GM20000 (cell line): ENCODE measurements around the gene PTPRK.
"Not testable (repeated sequence)": the region's sequence is repeated elsewhere in the genome, so short reads cannot be mapped to it uniquely, and the experiment has no call there.

Experiments
- DNase-seq: peaks from one replicate; pipeline ENCODE4 v3.0.0; 2012; ENCODE audit warnings: low spot score
- CTCF ChIP-seq: IDR thresholded peaks from 2 replicates; pipeline ENCODE4 v1.5.1; 2012; ENCODE audit warnings: mild to moderate bottlenecking, control low read depth; ENCODE audit errors: extremely low read depth, missing control alignments

The PTPRK gene

DNA sequence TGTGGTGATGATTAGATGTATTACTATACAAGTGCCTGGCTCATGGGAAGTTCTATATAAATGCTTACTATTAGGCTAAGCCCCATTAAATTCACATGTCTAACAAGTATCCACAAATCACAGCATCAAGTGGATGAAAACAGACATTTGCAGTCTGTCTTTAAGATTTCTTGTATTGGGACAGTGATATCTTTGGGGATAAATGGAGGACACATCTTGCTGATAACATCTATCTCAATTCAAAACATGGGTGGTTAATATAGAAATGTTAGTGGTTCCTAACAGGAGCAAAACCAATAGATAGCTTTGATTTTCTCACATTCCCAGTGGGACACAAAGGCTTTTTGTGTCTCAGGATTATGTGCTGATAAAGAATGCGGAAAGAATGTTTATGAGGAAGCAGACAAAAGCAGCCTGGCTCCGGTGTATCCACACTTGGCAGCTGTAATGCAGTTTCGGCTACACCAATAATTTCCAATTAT lies 29.3 kb downstream of the PTPRK start:
- DNase-seq, result no peak
- TF ChIP-seq CTCF, result no peak

GRCh38 chr6:128487746-128488145 lies 32.7 kb downstream of the PTPRK start:
- no peak for TF ChIP-seq CTCF
- no peak for DNase-seq

DNA sequence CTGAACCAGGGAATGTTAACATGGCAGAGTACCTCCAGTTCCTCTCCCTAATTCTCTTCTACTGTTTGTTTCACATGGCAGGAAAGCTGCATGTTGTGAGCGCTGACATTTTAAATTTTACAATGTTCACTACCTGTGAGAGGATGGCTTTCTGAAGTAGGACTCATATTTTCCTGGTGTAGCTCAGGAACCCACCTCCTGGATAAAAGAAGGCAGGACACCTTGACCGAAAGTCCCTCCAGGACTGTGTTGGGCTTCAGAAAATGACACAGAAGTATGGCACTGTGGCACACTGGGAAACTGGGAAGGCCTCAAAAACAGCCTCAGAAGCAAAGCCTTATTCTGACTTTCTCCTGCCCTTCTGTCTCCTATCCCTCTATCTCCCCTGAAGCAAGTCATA lies 33.3 kb downstream of the PTPRK start:
- no peak for DNase-seq
- no peak for TF ChIP-seq CTCF

GRCh38 chr6:128486580-128486979 lies 33.8 kb downstream of the PTPRK start:
- not testable (repeated sequence) for DNase-seq

- no peak for DNase-seq
- TF ChIP-seq CTCF, result no peak
Observed at GRCh38 chr6:128483472-128484135, 36.8 kb downstream of the PTPRK start.

DNA sequence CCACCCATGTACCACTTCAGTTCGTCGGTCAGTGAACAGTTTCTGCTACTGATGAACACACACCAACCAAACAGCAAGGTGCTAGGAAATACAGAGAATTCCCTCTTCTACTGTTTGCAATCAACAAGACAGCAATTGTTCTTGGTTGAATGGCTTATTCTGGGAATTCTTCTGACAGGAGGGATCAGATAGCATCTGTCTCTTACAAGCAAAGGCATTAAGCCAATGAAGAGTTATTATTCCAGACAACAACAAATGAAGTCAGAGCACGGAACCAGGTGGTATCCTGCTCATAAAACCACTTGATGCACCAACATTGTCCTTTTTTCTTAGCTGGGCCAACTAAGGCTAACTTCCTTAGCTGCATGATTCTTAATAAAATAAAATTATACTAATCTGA lies 37.8 kb downstream of the PTPRK start:
- DNase-seq, result no peak
- TF ChIP-seq CTCF, result no peak

DNA sequence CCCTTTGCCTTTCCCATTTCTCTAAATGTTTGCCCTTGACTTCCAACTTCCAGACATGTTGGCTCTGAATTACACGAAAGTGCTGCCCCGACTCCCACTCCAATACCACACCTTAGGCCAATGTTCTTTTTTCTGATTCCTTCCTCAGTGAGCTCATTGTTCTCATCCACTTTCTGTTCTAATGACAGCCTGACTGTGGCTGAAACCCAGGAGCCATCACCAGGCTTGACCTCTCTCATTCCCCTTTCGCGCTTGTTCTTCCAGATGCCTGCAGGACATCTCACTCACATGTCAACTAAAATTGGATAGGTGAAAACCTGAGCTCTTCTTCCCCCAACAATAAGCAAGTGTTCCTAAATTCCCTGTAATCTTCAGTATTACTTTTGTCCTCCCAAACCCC lies 40.4 kb downstream of the PTPRK start:
- TF ChIP-seq CTCF, result no peak
- no peak for DNase-seq

- TF ChIP-seq CTCF, result no peak
- no peak for DNase-seq
Observed at GRCh38 chr6:128479048-128479666, 41.2 kb downstream of the PTPRK start.
